ENCODE measurements around the gene PACRG.
"Not testable (repeated sequence)": the region's sequence is repeated elsewhere in the genome, so short reads cannot be mapped to it uniquely, and the experiment has no call there.

Gene PACRG

DNA sequence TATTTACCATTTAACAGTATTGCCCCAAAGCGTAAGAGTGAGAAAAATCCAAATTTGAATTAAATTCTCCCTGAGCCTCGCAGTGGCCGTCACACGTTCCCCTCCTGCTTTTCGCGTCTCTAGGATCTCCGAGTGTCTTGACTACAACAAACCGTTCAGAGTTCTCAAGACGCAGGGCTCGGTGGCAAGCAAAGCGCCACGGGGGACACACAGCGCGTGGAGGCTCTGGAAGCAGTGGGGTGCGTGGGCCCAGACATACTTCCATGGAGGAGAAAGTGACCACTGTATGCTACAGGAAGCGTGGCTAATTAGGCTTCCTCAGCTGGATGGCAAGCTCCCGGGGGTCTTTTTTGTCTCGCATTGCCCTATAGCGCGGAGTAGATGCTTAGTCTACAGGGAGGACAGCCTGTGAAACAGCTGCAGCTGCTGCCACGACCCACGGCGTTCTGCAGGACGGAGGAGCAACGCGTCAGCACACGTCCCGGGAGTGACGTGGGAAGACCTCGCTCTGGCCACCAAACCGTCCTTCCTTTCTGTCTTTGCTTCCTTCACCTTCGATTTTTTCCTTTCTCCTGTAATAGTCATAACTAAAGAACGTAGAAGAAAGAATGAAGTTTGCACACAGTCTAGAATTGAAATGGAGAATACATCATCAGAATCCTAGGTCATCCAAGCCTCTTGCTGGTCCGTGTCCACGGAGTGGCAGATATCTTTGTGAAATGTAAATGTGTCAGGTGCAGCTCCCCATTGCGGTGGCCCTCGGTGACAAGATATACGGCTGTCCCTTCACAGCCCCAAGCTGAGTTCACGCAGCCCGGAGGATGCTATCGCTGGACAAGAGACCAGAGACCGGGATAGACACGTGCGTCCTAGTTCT lies 582.6 kb downstream of the PACRG start:
- ChIA-PET CTCF (no interaction called here), POLR2A (no interaction called here)
- DNase-seq (ENCODE audit: low read depth, low spot score), result no peak
- TF ChIP-seq, protein P1, sequence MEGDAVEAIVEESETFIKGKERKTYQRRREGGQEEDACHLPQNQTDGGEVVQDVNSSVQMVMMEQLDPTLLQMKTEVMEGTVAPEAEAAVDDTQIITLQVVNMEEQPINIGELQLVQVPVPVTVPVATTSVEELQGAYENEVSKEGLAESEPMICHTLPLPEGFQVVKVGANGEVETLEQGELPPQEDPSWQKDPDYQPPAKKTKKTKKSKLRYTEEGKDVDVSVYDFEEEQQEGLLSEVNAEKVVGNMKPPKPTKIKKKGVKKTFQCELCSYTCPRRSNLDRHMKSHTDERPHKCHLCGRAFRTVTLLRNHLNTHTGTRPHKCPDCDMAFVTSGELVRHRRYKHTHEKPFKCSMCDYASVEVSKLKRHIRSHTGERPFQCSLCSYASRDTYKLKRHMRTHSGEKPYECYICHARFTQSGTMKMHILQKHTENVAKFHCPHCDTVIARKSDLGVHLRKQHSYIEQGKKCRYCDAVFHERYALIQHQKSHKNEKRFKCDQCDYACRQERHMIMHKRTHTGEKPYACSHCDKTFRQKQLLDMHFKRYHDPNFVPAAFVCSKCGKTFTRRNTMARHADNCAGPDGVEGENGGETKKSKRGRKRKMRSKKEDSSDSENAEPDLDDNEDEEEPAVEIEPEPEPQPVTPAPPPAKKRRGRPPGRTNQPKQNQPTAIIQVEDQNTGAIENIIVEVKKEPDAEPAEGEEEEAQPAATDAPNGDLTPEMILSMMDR (IDR thresholded peaks at IDR 0.05; ENCODE audit: insufficient read depth, low read length, missing control alignments), result no peak
- H3K4me3 ChIP-seq (ENCODE audit: low read depth, low read length), result no peak overlapping the region

- DNase-seq (ENCODE audit: low read depth, low spot score), result no peak
- TF ChIP-seq, protein P1 (IDR thresholded peaks at IDR 0.05; ENCODE audit: insufficient read depth, low read length, missing control alignments), result no peak
- no peak overlapping the region for H3K4me3 ChIP-seq (ENCODE audit: low read depth, low read length)
- CTCF ChIA-PET, result no interaction called here
- POLR2A ChIA-PET, result no interaction called here
Observed at GRCh38 chr6:163310973-163311383, 583.2 kb downstream of the PACRG start.

DNA sequence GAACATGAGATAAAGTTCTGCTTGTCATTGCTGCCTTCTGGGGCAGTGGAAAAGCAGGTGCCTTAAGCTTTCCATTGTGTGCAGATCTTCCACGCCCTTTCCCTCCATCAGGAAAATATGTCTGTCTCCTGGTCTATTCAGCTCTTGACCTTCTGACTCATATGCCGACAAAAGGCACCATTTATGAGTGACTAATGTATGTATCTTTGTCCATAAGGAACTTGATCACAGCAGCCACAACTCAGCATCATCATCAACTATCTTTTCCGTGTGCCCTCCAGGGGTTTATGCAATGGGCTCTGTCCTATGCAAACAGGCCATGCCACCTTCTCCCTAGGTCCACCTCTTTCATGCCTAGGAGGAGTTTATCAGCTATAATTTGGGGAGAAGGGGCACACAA lies 584.1 kb downstream of the PACRG start:
- POLR2A ChIA-PET, result no interaction called here
- TF ChIP-seq, protein P1 (IDR thresholded peaks at IDR 0.05; ENCODE audit: insufficient read depth, low read length, missing control alignments), result no peak
- H3K4me3 ChIP-seq (ENCODE audit: low read depth, low read length), result no peak overlapping the region
- DNase-seq (ENCODE audit: low read depth, low spot score), result no peak
- CTCF ChIA-PET, result no interaction called here

DNA sequence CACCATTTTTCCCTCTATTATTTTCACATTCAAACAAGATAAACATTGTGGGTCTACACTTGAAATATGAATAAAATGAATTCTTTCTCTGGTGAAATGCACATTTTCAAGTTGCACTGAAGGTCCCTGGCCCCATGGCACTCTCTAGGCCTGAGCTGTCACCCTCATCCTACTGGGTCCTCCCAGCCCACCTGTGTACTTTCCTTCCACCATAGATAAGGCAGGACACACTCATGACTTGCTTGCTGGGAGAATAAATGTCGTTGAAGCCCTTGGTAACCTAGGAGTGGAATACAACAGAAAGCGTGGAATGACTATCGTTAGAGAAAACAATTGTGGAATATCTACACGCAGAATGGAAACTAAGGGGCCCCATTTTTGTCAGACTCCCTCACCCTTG lies 585.8 kb downstream of the PACRG start:
- CTCF ChIA-PET, result no interaction called here
- TF ChIP-seq, protein P1 (IDR thresholded peaks at IDR 0.05; ENCODE audit: insufficient read depth, low read length, missing control alignments), result no peak
- no peak for DNase-seq (ENCODE audit: low read depth, low spot score)
- POLR2A ChIA-PET, result no interaction called here
- H3K4me3 ChIP-seq (ENCODE audit: low read depth, low read length), result no peak overlapping the region

DNA sequence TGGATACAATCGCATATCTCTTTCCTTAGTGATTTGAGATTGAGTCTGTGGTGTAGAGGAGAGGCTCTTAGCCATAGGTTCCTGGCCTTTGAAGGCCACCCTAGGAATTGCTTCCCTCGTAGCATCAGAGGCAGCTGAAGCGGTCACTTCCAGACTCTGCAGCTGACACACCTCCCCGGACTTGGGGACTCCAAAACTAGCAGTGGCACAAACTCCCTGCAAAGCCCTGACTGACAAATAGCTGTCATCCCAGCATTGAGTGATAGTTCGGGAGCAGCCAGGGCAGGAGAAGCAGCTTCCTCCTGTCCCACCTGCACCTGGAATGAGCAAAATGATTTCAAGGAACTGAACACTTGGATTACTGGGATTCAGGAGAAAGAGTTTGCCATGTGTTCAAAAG lies 586.2 kb downstream of the PACRG start:
- TF ChIP-seq, protein P1 (IDR thresholded peaks at IDR 0.05; ENCODE audit: insufficient read depth, low read length, missing control alignments), result no peak
- no peak for DNase-seq (ENCODE audit: low read depth, low spot score)
- ChIA-PET CTCF (no interaction called here), POLR2A (no interaction called here)
- H3K4me3 ChIP-seq (ENCODE audit: low read depth, low read length), result no peak overlapping the region

DNA sequence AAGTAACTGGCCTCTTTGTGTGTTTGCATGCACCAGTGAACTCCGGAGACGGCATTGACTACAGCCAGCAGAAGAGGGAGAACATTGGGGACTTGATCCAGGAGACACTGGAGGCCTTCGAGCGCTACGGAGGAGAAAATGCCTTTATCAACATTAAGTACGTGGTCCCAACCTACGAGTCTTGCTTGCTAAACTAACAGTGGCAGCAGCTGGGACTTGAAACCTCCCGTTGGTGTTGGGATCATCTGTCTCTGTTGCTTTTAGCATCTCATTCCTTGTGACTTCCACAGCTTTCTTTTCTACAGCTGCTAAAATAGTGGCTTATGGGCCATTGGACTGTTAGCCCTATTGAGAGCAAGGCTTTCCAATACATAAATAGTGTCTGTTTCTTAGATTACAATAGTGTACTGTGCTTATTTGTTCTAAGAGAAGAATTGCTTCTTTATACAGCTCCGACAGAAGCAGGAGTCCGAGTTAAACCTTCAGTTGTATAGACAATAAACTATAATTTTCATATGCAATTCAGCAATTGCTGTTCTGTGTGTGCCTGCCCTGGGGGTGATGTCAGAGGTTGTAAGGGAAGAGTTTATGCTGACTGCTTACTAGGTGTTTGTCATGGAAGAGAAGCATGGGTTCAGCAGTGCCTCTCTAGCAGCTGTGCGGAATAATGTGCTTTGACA lies 587.2 kb downstream of the PACRG start:
- POLR2A ChIA-PET, result no interaction called here
- no peak for DNase-seq (ENCODE audit: low read depth, low spot score)
- CTCF ChIA-PET, result no interaction called here
- H3K4me3 ChIP-seq (ENCODE audit: low read depth, low read length), result no peak overlapping the region
- TF ChIP-seq, protein P1 (IDR thresholded peaks at IDR 0.05; ENCODE audit: insufficient read depth, low read length, missing control alignments), result no peak

- H3K4me3 ChIP-seq (ENCODE audit: low read depth, low read length); DNase-seq (ENCODE audit: low read depth, low spot score); POLR2A ChIA-PET; CTCF ChIA-PET: not testable (repeated sequence)
Observed at GRCh38 chr6:163316866-163317495, 589.2 kb downstream of the PACRG start.

All from AG04449 (cell line).